HEK293 (cell line): Measurements from ENCODE around the gene MGAT4A.

Experiments
- OVOL3 ChIP-seq: fragments of 450-650 bp; formaldehyde crosslinking; IDR thresholded peaks from 2 replicates; pipeline ENCODE4 v1.5.1; 2016; ENCODE audit warnings: missing biosample characterization, missing genetic modification characterization
- ZNF596 ChIP-seq: fragments of 450-650 bp; IDR thresholded peaks from 2 replicates; pipeline ENCODE4 v1.5.0; 2018; ENCODE audit warnings: missing biosample characterization, mild to moderate bottlenecking, missing genetic modification characterization, moderate library complexity

DNA sequence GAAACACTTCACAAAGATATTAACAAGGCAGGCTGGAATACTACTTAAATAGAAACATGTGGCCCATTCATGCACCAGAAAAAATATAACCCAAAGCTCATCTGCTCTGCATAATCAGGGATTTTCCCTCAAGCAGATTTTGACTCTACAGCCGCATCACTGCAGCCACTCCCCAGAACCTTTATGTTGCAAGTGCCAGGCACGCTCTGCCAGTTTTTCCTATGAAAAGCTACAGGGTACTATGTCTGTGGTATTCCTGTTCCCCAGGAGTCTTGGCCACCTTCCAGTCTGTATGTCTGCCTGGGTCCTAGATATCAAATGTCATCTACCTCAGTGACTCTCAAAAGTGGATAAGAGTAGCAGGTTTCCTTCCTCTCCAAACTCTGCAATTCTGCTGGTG, 126.4 kb downstream of the MGAT4A start:
- TF ChIP-seq ZNF596 (tag by site-specific recombination) (no peak), OVOL3 (tag by site-specific recombination) (no peak)
